Transverse colon (tissue), 4 donors: ENCODE results near the gene RELT. TPM values are rescaled to one million over a fixed set of nuclear protein-coding genes. Genes with fewer than 3 reads are reported as not detected.
A peak's percentile ranks its signal among the peaks of the same experiment; 100 is the strongest.

Experiments used
- DNase-seq: peaks from one replicate; pipeline ENCODE4 v3.0.0-alpha.2; 2019
- H3K27ac ChIP-seq, 4 donors: fragments of 200-600 bp; sonication (generic); 2 replicates each; pipeline ENCODE4 v1.5.1; 2016 to 2018; ENCODE audit warnings: inconsistent platforms in 4 of 4
- H3K27me3 ChIP-seq: fragments of 200-600 bp; sonication (generic); 2 replicates; pipeline ENCODE4 v1.5.1; 2017; ENCODE audit warnings: inconsistent platforms
- H3K36me3 ChIP-seq, 4 donors: fragments of 200-600 bp; sonication (generic); 2 replicates each; pipeline ENCODE4 v1.5.1; 2017 to 2019; ENCODE audit warnings: inconsistent platforms in 4 of 4
- H3K4me1 ChIP-seq, 4 donors: fragments of 200-600 bp; sonication (generic); 2 replicates each; pipeline ENCODE4 v1.5.1; 2017 to 2020; ENCODE audit warnings: inconsistent platforms in 4 of 4
- H3K4me3 ChIP-seq, 4 donors: fragments of 200-600 bp; sonication (generic); 1 replicate in 1 of 4; 2 replicates in 3 of 4; pipeline versions ENCODE4 v1.5.1 to v1.6.1; 2017 to 2019; ENCODE audit warnings: inconsistent platforms in 4 of 4
- H3K9me3 ChIP-seq, 2 donors: fragments of 200-600 bp; sonication (generic); 2 replicates each; pipeline ENCODE4 v1.5.1; 2017 to 2019; ENCODE audit warnings: inconsistent platforms in 2 of 2
- CTCF ChIP-seq, 5 experiments: fragments of 200-600 bp in 3 of 5; fragments of 450-650 bp in 2 of 5; sonication (generic) in 3 of 5; IDR thresholded peaks; 1 replicate in 2 of 5; 2 replicates in 3 of 5; pipeline ENCODE4 v1.5.1; 2016 to 2017; ENCODE audit warnings: antibody characterized with exemption in 5 of 5, inconsistent platforms in 3 of 5, mild to moderate bottlenecking in 2 of 5, moderate library complexity in 1 of 5
- EP300 ChIP-seq: sonication (generic); formaldehyde crosslinking; IDR thresholded peaks from one replicate; pipeline ENCODE4 v1.6.1; 2017; ENCODE audit warnings: antibody characterized with exemption, low read depth
- POLR2A ChIP-seq: fragments of 450-650 bp; IDR thresholded peaks from one replicate; pipeline ENCODE4 v1.6.1; 2016; ENCODE audit warnings: antibody characterized with exemption, mild to moderate bottlenecking, moderate library complexity
- POLR2AphosphoS5 ChIP-seq, 3 donors: sonication (generic); formaldehyde crosslinking; IDR thresholded peaks; one replicate each; pipeline ENCODE4 v1.6.1; 2016; ENCODE audit warnings: antibody characterized with exemption in 3 of 3
- WGBS, 2 donors: methylation state at CpG; one replicate each; pipeline ENCODE4 v1.1.5; 2018; ENCODE audit warnings: low coverage in 1 of 2; 5-methylcytosine and 5-hydroxymethylcytosine counted together
- in situ Hi-C, 4 donors: fragments of 200-750 bp; cut with MboI; loops; one replicate each; pipeline versions ENCODE4 v1.15.0 to v1.15.1; 2017; ENCODE audit warnings: low sequenced_read_pairs in 3 of 4, low pct_ligation_motif_present in 1 of 4, low pct_unique_long_range_greater_than_20kb in 1 of 4
- intact Hi-C: fragments of 100-400 bp; cut with DNase I; formaldehyde crosslinking; loops from one replicate; pipeline ENCODE4 v1.15.1; 2023; ENCODE audit warnings: low total_unique reads
- total RNA-seq, 4 donors: library from RNA; depleted of rRNA; stranded (reverse); fragments of >200 nt; gene quantifications; one replicate each; pipeline ENCODE4 v1.1.0, GENCODE V29; 2016

The RELT gene
- total RNA-seq, 4 donors from 2014 or later = 2.0 to 10.1 (median 6.1) TPM

- in situ Hi-C loops (no loop called here), intact Hi-C loops (no loop called here)
- peaks cover 0 to 11% (median 4%) of the 10 kb centered on the region in 4 donors for H3K4me1 ChIP-seq
- peak; percentile 23 for DNase-seq
- 69 to 75% methylated on average over 3 to 5 of the region's 5 CpGs for WGBS, 2 donors
- H3K27ac ChIP-seq = no peak overlapping the region
- TF ChIP-seq EP300 = no peak
- TF ChIP-seq CTCF (IDR thresholded peaks at IDR 0.05) = no peak
- TF ChIP-seq POLR2AphosphoS5 (IDR thresholded peaks at IDR 0.05) = no peak
- no peak for TF ChIP-seq POLR2A
- no peaks in the 10 kb centered on the region for H3K9me3 ChIP-seq
- no peaks in the 10 kb centered on the region for H3K27me3 ChIP-seq
- no peaks in the 10 kb centered on the region for H3K36me3 ChIP-seq
- H3K4me3 ChIP-seq = no peak overlapping the region
These were observed 63.0 kb downstream of the RELT start for GRCh38 chr11:73439002-73439843.

GRCh38 chr11:73445980-73446379 is 69.8 kb downstream of the RELT start:
- intact Hi-C loops (no loop called here), in situ Hi-C loops (no loop called here)
- DNase-seq = no peak
- TF ChIP-seq POLR2AphosphoS5 (IDR thresholded peaks at IDR 0.05) (no peak), CTCF (IDR thresholded peaks at IDR 0.05) (no peak), POLR2A (no peak)
- Histone ChIP-seq H3K9me3 (no peaks in the 10 kb centered on the region), H3K36me3 (no peaks in the 10 kb centered on the region), H3K4me3 (no peak overlapping the region), H3K27me3 (no peaks in the 10 kb centered on the region), H3K4me1 (peaks cover 4 to 14% (median 11%) of the 10 kb centered on the region in 4 donors), H3K27ac (no peak overlapping the region)

- WGBS, 2 donors = 73 to 96% methylated on average over 2 of the region's 2 CpGs
- in situ Hi-C loops = no loop called here
- H3K4me3 ChIP-seq = no peak overlapping the region
- no peaks in the 10 kb centered on the region for H3K36me3 ChIP-seq
- H3K27ac ChIP-seq = no peak overlapping the region
- no peaks in the 10 kb centered on the region for H3K9me3 ChIP-seq
- intact Hi-C loops = no loop called here
- no peak for DNase-seq
- peaks cover 4 to 14% (median 11%) of the 10 kb centered on the region in 4 donors for H3K4me1 ChIP-seq
- no peak for TF ChIP-seq POLR2A
- no peak for TF ChIP-seq EP300
- TF ChIP-seq POLR2AphosphoS5 (IDR thresholded peaks at IDR 0.05) = no peak
- no peak for TF ChIP-seq CTCF (IDR thresholded peaks at IDR 0.05)
- no peaks in the 10 kb centered on the region for H3K27me3 ChIP-seq
These were observed 70.6 kb downstream of the RELT start for GRCh38 chr11:73446766-73447165.

Other genes with a start within 250 kb of the RELT start
- 10 to 100 TPM in 3 of 4 donors, 1 to 10 TPM in 1; 9.1 to 15.9 (median 15.0) TPM for gene FCHSD2, start 234.1 kb upstream of the RELT start, total RNA-seq
- 10 to 100 TPM in 3 of 4 donors, 1 to 10 TPM in 1; 8.6 to 21.4 (median 12.6) TPM for gene P2RY2, start 158.1 kb upstream of the RELT start, total RNA-seq
- 1 to 10 TPM in 3 of 4 donors, not detected in 1; 1.1 to 1.6 (median 1.4) TPM for gene P2RY6, start 104.1 kb upstream of the RELT start, total RNA-seq
- gene ARHGEF17, start 68.1 kb upstream of the RELT start, total RNA-seq = 10 to 100 TPM; 12.0 to 44.9 (median 27.1) TPM
- 10 to 100 TPM; 17.5 to 43.4 (median 23.3) TPM for gene FAM168A, start 221.7 kb downstream of the RELT start, total RNA-seq